CD4-positive, alpha-beta T cell treated with Interleukin-4 for 4 hours (primary cell): ENCODE measurements around the gene TIMELESS.
"Not testable (repeated sequence)": the region's sequence is repeated elsewhere in the genome, so short reads cannot be mapped to it uniquely, and the experiment has no call there.

Source experiments
- DNase-seq: peaks from one replicate; pipeline ENCODE4 v3.0.0-alpha.2; 2020

Gene TIMELESS

GRCh38 chr12:56468216-56469006, 19.2 kb upstream of the TIMELESS start, which contains the start of gene SPRYD4:
Gene SPRYD4 (plus strand): TSS chr12:56468578. CDS start chr12:56468592, 14 bp downstream.
- peak; percentile 94 for DNase-seq

DNA sequence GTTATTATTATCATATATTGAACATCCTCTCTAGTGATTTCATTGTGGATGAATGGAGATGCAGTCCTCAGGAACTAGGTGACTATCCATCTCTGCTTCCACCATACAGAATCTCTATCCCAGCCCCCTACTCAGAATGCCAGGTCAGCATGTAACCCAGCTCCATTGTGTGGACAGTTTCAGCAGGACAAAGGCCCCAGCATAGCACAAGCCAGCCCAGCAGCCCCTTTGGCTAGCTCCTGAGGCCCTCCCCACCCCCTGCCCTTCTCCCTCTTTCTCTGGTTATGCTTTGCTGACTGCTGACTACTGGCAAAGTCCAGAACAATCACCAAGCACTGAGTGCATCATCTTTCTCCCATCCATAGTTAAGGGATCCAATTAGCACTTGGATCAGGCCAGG, 13.3 kb upstream of the TIMELESS start:
- DNase-seq = no peak

DNA sequence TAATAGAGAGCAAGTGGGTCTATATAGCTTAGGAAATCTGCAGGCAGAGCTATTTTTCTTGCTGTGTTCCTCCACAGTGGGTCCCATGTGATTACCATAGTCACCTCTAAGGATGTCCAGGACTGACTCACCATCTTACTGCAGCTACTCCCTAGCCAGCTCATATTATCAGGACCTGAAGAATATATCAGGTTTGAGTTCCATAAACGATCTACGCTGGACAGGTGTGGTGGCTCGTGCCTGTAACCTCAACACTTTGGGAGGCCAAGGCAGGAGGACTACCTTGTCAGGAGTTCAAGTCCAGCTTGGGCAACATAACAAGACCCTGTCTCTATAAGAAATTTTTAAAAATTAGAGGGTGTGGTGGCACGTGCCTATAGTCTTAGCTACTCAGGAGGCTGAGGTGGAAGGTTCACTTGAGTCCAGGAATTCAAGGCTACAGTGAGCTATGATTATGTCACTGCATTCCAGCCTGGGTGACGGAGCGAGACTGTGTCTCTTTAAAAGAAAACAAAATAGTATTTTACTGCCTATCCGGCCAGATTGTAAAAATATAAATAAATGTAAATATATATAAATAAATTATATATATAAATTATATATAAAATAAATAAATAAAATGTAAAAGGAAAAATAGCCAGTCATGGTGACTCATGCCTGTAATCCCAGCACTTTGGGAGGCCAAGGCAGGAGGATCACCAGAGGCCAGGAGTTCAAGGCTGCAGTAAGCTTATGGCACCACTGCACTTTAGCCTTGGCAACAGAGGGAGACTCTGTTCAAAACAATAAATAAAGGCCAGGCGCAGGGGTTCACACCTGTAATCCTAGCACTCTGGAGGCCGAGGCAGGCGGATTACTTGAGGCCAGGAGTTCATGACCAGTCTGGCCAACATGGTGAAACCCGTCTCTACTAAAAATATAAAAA, 12.3 kb upstream of the TIMELESS start:
- no peak for DNase-seq

DNA sequence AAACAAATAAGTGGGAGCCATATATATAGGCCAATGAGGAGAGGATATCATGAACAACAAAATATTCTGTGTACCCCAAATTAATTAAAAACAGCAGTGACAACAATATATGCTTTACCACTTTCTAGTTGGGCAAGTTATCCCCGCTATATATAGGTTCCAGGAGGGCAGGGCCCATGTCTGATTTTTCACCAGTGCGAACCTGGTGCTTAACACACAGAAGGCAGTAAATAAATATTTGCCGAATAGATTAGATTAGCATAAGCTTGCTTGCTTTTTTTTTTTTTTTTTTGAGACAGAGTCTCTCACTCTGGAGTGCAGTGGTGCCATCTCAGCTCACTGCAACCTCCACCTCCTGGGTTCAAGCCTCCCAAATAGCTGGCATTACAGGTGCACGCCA, 8.6 kb upstream of the TIMELESS start:
- DNase-seq = no peak

DNA sequence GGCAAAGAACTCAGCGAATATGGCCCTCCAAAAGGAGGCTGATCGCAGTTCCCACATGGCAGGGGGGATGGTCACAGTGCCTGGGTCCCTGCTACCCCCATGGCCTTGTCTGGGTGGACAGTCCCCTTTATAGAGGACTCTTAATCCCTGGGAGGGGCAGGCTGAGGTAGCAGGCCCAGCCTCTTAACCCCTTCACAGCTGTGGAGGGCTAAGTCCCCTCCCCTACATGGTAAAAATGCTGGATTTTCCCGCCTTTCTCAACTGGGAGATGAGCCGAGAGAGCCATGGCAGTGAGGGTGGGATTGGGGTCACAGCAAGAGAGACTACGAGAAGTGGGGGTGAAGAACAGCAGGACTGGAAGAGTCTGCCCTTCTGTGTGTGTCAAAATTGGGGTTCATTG, 5.3 kb upstream of the TIMELESS start, which contains the start of gene MIP:
Gene MIP (minus strand): TSS at position 101 of the 400 bp plus-strand sequence. CDS start 44 bp downstream, at position 57.
- no peak for DNase-seq

GRCh38 chr12:56451147-56451546, 1.9 kb upstream of the TIMELESS start:
- no peak for DNase-seq

GRCh38 chr12:56450241-56450640, 1.0 kb upstream of the TIMELESS start:
- no peak for DNase-seq

- DNase-seq = no peak
Observed at GRCh38 chr12:56449622-56449984, 377 bp upstream of the TIMELESS start.

GRCh38 chr12:56443208-56443607, 6.0 kb downstream of the TIMELESS start:
- not testable (repeated sequence) for DNase-seq

DNA sequence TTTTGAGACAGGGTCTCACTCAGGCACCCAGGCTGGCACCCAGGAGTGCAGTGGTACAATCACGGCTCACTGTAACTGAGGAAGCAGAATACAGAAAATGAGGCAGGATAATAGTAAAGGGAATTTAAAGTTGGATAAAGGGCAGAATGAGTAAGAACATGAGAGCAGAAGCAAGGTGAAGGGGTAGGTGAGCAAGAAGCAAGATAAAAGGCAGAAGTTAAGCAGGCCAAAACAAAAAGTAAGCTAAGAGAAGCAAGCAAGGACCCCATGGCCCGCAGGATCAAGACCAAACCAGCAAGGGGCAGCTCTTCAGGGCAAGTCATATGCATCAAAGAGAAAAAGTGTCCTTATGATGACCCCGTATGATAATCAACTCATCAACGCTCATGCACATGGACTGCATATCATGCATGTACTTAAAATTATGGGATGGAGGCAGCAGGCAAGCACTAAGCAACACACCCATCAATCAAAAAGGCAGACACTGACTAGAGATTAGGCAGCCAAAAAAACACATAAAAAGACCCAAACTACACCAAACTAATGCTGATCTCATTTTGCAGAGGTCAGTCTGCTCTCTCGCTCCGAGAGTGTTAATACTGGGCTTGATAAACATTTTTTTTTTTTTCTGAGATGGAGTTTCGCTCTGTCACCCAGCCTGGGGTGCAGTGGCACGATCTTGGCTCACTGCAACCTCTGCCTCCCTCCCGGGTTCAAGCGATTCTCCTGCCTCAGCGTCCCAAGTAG, 11.6 kb downstream of the TIMELESS start:
- DNase-seq = no peak

- no peak for DNase-seq
Observed at GRCh38 chr12:56434828-56435227, 14.4 kb downstream of the TIMELESS start.

DNA sequence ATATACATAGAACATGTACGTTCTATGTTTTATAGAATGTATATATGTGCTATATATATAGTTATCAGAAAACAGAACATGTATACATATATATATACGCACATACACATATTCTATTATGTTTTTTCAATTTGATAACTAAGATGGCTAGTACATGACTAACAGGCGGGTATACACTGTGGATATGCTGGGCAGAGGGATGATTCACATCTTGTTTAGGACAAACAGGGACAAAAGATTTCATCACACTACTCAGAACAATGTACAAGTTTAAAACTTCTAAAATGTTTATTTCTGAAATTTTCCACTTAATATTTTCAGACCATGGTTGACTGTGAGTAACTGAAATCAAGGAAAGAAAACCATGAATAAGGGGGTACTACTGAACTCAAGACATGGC, 17.4 kb downstream of the TIMELESS start:
- no peak for DNase-seq

- no peak for DNase-seq
Observed at GRCh38 chr12:56431288-56431687, 17.9 kb downstream of the TIMELESS start.

DNA sequence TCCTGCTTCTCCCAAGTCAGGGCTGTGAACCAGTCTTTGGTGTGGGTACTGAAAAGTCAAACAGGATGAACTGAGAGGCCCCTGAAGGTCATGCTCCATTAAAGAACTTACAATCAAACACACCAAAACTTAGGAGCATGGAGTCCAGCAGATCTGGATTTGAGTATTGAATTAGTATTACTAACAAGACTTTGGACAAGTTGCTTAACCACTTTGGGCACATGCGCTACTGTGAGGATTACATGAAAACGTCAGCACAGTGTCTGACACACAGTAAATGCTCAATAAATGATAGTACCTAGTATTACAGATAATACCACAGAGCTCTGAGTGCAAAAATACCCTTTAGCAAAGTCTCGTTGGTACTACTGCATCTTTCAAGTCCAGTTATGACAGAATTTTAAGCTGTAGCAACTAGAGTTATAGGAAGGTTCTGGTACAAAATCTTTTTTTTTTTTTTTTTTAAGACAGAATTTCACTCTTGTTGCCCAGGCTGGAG, 23.2 kb downstream of the TIMELESS start:
- DNase-seq = no peak

GRCh38 chr12:56425193-56425592, 24.0 kb downstream of the TIMELESS start:
- DNase-seq = no peak

DNA sequence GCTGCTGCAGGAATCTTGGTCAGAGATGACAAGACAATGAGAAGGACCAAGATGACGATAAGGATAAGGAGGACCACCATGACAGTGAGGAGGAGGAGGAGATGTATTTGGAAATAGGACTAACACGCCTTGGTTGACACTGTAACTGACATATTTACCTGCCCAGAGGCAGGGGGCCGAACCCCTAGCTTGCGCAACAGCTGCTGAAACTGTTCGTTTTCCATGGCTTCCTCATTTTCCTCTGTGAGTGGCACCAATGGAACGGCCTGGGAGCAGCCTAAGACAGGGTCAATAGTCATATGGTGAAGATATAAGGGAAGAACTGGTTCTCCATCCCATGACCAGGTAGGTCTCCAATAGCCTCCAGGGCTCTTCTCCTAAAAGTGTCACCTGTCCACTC, 28.8 kb downstream of the TIMELESS start:
- DNase-seq = no peak

DNA sequence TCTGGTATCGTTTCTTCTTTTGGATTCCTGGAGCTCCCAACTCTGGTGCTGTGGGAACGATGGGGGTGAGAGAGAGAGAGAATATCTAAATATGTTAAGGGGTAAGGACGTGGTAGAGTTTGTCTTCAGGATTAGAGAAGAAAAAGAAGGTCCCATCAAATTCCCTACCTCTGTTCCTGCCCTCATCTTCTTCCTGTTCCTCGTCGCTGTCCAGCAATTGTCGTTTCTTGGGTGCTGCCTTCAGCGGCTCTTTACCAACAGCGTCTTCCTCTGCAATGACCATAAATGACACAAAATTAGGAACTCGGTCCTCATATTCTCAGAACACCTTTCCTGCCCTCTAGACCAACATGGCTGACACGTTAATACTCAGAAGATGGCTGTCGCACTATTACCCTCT, 31.5 kb downstream of the TIMELESS start:
- DNase-seq = no peak

DNA sequence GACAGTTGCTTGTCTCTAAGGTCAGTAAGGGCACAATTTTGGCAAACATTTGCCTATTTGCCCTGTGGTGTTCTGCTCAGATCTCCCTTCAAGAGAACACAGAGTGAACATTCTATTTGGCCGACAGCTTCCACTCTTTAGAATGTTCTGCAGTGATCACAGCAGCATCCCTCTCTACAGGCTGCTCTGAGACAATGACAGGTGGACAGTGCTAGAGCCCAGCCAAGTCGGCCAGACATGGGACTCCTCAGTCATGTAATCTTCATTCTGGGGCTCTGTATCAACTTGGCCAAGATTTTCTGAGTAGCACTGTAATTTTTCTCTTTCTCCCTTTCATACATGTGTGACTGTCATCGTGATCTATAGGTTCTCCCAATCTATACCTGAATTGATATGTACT, 34.8 kb downstream of the TIMELESS start:
- DNase-seq = no peak

DNA sequence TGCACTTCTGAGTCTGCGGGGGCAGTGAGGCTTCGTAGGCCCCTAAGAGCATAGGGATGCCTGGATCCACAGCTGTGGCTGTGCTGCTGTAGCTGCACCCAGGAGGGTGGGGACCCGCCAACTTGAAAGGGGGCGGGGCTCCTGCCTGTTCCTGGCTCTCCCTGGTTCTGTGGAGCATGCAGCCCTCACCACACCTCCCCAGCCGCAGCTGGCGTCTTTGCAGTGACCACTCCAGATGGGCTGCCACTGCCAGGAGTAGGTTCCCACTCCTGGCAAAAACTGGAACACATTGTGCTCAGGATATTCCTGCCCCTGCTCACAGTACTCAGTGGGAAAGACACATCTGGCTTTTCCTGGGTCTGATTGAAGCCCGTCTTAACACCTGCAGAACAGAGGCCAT, 35.8 kb downstream of the TIMELESS start:
- no peak for DNase-seq

DNA sequence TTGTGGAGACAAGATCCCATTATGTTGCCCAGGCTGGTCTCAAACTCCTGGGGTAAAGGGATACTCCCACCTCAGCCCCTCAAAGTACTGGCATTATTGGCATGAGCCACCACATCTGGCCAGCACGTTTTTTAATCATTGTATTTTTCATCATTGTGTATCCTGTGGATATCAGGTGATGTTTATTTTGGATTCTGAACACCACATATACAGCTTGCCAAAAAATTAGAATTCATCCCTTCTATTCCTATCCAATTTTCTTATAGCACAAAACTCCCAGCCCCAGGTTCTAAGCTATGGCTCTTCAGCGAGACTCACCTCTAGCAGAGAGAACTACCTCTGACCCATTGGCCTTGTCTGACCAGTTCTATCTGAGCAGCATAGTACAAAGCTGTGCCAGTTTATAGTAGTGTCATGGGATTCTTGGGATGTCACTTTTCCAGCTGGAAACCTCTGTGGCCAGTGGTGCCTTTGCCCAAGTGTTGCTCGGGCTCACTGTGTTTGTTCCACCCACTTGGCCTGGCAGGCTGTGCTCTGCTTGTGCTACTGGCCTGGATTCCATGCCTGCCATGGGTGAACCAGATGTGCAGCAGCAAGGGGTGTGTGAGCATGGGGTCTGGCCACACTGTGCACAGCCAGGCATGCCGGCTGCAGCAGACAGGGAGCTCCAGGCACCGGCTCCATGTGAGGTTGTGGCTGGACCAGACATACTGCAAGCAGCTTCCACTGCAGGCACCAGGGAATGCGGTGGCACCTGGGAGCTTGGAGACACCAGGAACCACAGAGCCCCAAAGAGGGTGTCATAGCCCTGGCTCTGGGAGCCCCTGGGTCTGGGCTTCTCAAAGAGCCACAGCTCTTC, 37.2 kb downstream of the TIMELESS start:
- DNase-seq = no peak

GRCh38 chr12:56410768-56411167, 38.5 kb downstream of the TIMELESS start:
- no peak for DNase-seq
